Activated B cell treated with CpG ODN at 0.5 μM for 24 hours (primary cell): Measurements from ENCODE around the gene SH3GL3. TPM values are rescaled to one million over a fixed set of nuclear protein-coding genes. Genes with fewer than 3 reads are reported as not detected.

Experiments used
- ATAC-seq: fragments of 200-7000 bp; cut with Tn5 transposase; one replicate; pipeline ENCODE4 v1.10.0; 2021; ENCODE audit warnings: low read depth, mild to moderate bottlenecking, moderate library complexity
- CTCF ChIA-PET: fragments of 350-600 bp; sonication (Branson Sonifier 250); formaldehyde crosslinking; loops from one replicate; lab custom pipeline; 2021; ENCODE audit warnings: antibody characterized with exemption; lab: Charles Lee
- POLR2A ChIA-PET: fragments of 350-600 bp; sonication (Branson Sonifier 250); formaldehyde crosslinking; loops from one replicate; lab custom pipeline; 2021; ENCODE audit warnings: antibody characterized with exemption; lab: Charles Lee
- DNase-seq: peaks from one replicate; pipeline ENCODE4 v3.0.0; 2022
- H3K27ac Mint-ChIP-seq: one replicate; pipeline ENCODE4 v1.8.0; 2020; ENCODE audit warnings: mixed read lengths
- H3K27me3 Mint-ChIP-seq: one replicate; pipeline ENCODE4 v1.8.0; 2021; ENCODE audit warnings: mixed read lengths
- H3K36me3 Mint-ChIP-seq: one replicate; pipeline ENCODE4 v1.8.0; 2021; ENCODE audit warnings: low read depth, mixed read lengths
- H3K4me1 Mint-ChIP-seq: one replicate; pipeline ENCODE4 v1.8.0; 2021; ENCODE audit warnings: mixed read lengths
- H3K4me3 Mint-ChIP-seq: one replicate; pipeline ENCODE4 v1.8.0; 2020; ENCODE audit warnings: mild to moderate bottlenecking, mixed read lengths
- H3K9me3 Mint-ChIP-seq: one replicate; pipeline ENCODE4 v1.8.0; 2020; ENCODE audit warnings: mixed read lengths
- CTCF ChIP-seq: fragments of 200-600 bp; IDR thresholded peaks from one replicate; pipeline ENCODE4 v1.8.0; 2022; ENCODE audit warnings: antibody characterized with exemption, mild to moderate bottlenecking
- intact Hi-C: fragments of 100-400 bp; cut with micrococcal nuclease; formaldehyde crosslinking; loops from one replicate; pipeline ENCODE4 v1.15.1; 2024
- total RNA-seq: library from RNA; stranded (reverse); gene quantifications from 2 replicates; pipeline ENCODE4 v1.2.3, GENCODE V29; 2022

SH3GL3 gene
- total RNA-seq, 1 donor from 2014 or later, result not detected

- no peak for TF ChIP-seq CTCF
- Mint-ChIP-seq H3K36me3 (no peaks in the 10 kb centered on the region), H3K4me3 (no peak overlapping the region), H3K27ac (no peak overlapping the region), H3K9me3 (no peaks in the 10 kb centered on the region), H3K4me1 (no peaks in the 10 kb centered on the region), H3K27me3 (peaks cover 8% of the 10 kb centered on the region)
- DNase-seq (no peak), ATAC-seq (no peak)
- intact Hi-C loops, result no loop called here
- ChIA-PET POLR2A (no interaction called here), CTCF (no interaction called here)
These were observed 212.3 kb downstream of the SH3GL3 start for GRCh38 chr15:83659417-83659812.

- no peaks in the 10 kb centered on the region for H3K36me3 Mint-ChIP-seq
- no peak overlapping the region for H3K27ac Mint-ChIP-seq
- CTCF ChIA-PET, result no interaction called here
- H3K27me3 Mint-ChIP-seq, result no peaks in the 10 kb centered on the region
- H3K9me3 Mint-ChIP-seq, result peaks cover 2% of the 10 kb centered on the region
- intact Hi-C loops, result no loop called here
- H3K4me3 Mint-ChIP-seq, result no peak overlapping the region
- DNase-seq (no peak), ATAC-seq (no peak)
- POLR2A ChIA-PET, result no interaction called here
- no peaks in the 10 kb centered on the region for H3K4me1 Mint-ChIP-seq
- TF ChIP-seq CTCF, result no peak
These were observed 218.3 kb downstream of the SH3GL3 start for GRCh38 chr15:83665480-83665879.

Other genes with a start within 250 kb of the SH3GL3 start
- gene HDGFL3, start 239.5 kb upstream of the SH3GL3 start, total RNA-seq, result 1.8 and 3.5 TPM in 2 replicates
- not detected in 2 replicates for gene BNC1, start 162.7 kb upstream of the SH3GL3 start, total RNA-seq
- not detected in 2 replicates for gene ADAMTSL3, start 206.8 kb downstream of the SH3GL3 start, total RNA-seq